ENCODE results near the gene TRIM40. TPM values are rescaled to one million over a fixed set of nuclear protein-coding genes. Genes with fewer than 3 reads are reported as not detected.

The TRIM40 gene
- total RNA-seq, 5 donors from 2014 or later (not counting 1 experiment from before 2014, with no cell fraction given), result not detected

DNA sequence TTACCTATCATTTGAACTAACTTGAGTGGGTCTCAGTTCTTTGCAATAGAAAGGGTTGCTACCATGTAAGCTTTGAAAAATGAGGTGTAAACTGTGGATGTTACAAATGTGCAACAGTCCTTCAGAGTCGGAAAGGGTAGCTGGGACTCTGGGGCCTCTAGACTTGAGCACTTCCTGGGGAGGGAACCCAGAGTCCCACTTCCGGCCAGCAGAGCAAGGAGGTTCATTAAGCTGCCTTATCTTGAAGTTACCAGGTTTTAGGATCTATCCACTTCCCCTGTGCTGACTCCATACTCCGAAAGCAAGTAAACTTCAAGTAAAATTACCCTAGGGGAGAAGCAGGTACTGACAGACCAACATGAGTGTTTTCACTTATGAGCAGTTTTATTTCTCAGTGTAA, 15.6 kb downstream of the TRIM40 start:
- 38% methylated on average over 1 of the region's 3 CpGs for WGBS (ENCODE audit: insufficient coverage)
- peaks cover 0 to 4% (median 4%) of the 10 kb centered on the region in 3 donors for H3K4me1 Mint-ChIP-seq
- no peak overlapping the region for H3K4me3 Mint-ChIP-seq
- CTCF ChIA-PET, result interaction anchor here in 1 of 2 donors (0.8 kb wide), 1 partner anchor 20 kb away, joined by 3 read pairs; no protein-coding TSS in a partner anchor
- Histone ChIP-seq H3K27ac (ENCODE audit: low read length) (no peak overlapping the region), H3K4me1 (ENCODE audit: control insufficient read depth in 1 of 2, extremely low read depth in 1 of 2, insufficient read depth in 2 of 2, low read length in 2 of 2) (no peaks in the 10 kb centered on the region), H3K36me3 (ENCODE audit: control insufficient read depth in 2 of 2, extremely low read depth in 1 of 2, insufficient read depth in 1 of 2, low read length in 1 of 2) (no peaks in the 10 kb centered on the region), H3K4me3 (ENCODE audit: control insufficient read depth in 1 of 2, extremely low read depth in 1 of 2, low read length in 1 of 2) (no peak overlapping the region), H3K27me3 (replicated peaks in 1 of 2; ENCODE audit: control insufficient read depth in 2 of 2, extremely low read depth in 1 of 2, insufficient read depth in 2 of 2, low read length in 1 of 2) (peaks cover 0 to 32% of the 10 kb centered on the region in 2 experiments), H3K9me3 (no peaks in the 10 kb centered on the region)
- no peak overlapping the region for H3K27ac Mint-ChIP-seq
- H3K36me3 Mint-ChIP-seq, result no peaks in the 10 kb centered on the region
- H3K9me3 Mint-ChIP-seq, result no peaks in the 10 kb centered on the region
- POLR2A ChIA-PET, result no interaction called here
- ATAC-seq (replicated peaks in 1 of 4) (no peak), DNase-seq (no peak)
- H3K27me3 Mint-ChIP-seq, result peaks cover 33 to 39% of the 10 kb centered on the region in 2 donors

- no peak overlapping the region for H3K27ac ChIP-seq (ENCODE audit: low read length)
- Mint-ChIP-seq H3K4me3 (no peak overlapping the region), H3K27ac (no peak overlapping the region), H3K4me1 (peaks cover 0 to 4% (median 4%) of the 10 kb centered on the region in 3 donors), H3K27me3 (peaks cover 29 to 39% of the 10 kb centered on the region in 2 donors), H3K36me3 (no peaks in the 10 kb centered on the region), H3K9me3 (no peaks in the 10 kb centered on the region)
- POLR2A ChIA-PET, result no interaction called here
- no peak for DNase-seq
- CTCF ChIA-PET, result interaction anchor here in 1 of 2 donors (0.8 kb wide), 1 partner anchor 21 kb away, joined by 3 read pairs; no protein-coding TSS in a partner anchor
- H3K4me3 ChIP-seq (ENCODE audit: control insufficient read depth in 1 of 2, extremely low read depth in 1 of 2, low read length in 1 of 2), result no peak overlapping the region
- 83% methylated on average over 1 of the region's 4 CpGs for WGBS (ENCODE audit: insufficient coverage)
- H3K36me3 ChIP-seq (ENCODE audit: control insufficient read depth in 2 of 2, extremely low read depth in 1 of 2, insufficient read depth in 1 of 2, low read length in 1 of 2), result no peaks in the 10 kb centered on the region
- no peak for ATAC-seq (replicated peaks in 1 of 4)
- no peaks in the 10 kb centered on the region for H3K4me1 ChIP-seq (ENCODE audit: control insufficient read depth in 1 of 2, extremely low read depth in 1 of 2, insufficient read depth in 2 of 2, low read length in 2 of 2)
- H3K9me3 ChIP-seq, result no peaks in the 10 kb centered on the region
- H3K27me3 ChIP-seq (replicated peaks in 1 of 2; ENCODE audit: control insufficient read depth in 2 of 2, extremely low read depth in 1 of 2, insufficient read depth in 2 of 2, low read length in 1 of 2), result peaks cover 0 to 27% of the 10 kb centered on the region in 2 experiments
Measured at GRCh38 chr6:30152016-30152673, 16.2 kb downstream of the TRIM40 start.

- Histone ChIP-seq H3K4me3 (ENCODE audit: control insufficient read depth in 1 of 2, extremely low read depth in 1 of 2, low read length in 1 of 2) (no peak overlapping the region), H3K4me1 (ENCODE audit: control insufficient read depth in 1 of 2, extremely low read depth in 1 of 2, insufficient read depth in 2 of 2, low read length in 2 of 2) (no peaks in the 10 kb centered on the region), H3K9me3 (no peaks in the 10 kb centered on the region), H3K27ac (ENCODE audit: low read length) (no peak overlapping the region), H3K27me3 (replicated peaks in 1 of 2; ENCODE audit: control insufficient read depth in 2 of 2, extremely low read depth in 1 of 2, insufficient read depth in 2 of 2, low read length in 1 of 2) (peaks cover 0 to 21% of the 10 kb centered on the region in 2 experiments), H3K36me3 (ENCODE audit: control insufficient read depth in 2 of 2, extremely low read depth in 1 of 2, insufficient read depth in 1 of 2, low read length in 1 of 2) (no peaks in the 10 kb centered on the region)
- 100% methylated on average over 2 of the region's 3 CpGs for WGBS (ENCODE audit: insufficient coverage)
- Mint-ChIP-seq H3K27ac (no peak overlapping the region), H3K9me3 (no peaks in the 10 kb centered on the region), H3K36me3 (no peaks in the 10 kb centered on the region), H3K4me1 (peaks cover 0 to 4% (median 4%) of the 10 kb centered on the region in 3 donors), H3K4me3 (no peak overlapping the region), H3K27me3 (peaks cover 24 to 32% of the 10 kb centered on the region in 2 donors)
- ATAC-seq (replicated peaks in 1 of 4), result no peak
- no peak for DNase-seq
- CTCF ChIA-PET, result no interaction called here
- POLR2A ChIA-PET, result no interaction called here
Measured at GRCh38 chr6:30152910-30153610, 17.1 kb downstream of the TRIM40 start.

DNA sequence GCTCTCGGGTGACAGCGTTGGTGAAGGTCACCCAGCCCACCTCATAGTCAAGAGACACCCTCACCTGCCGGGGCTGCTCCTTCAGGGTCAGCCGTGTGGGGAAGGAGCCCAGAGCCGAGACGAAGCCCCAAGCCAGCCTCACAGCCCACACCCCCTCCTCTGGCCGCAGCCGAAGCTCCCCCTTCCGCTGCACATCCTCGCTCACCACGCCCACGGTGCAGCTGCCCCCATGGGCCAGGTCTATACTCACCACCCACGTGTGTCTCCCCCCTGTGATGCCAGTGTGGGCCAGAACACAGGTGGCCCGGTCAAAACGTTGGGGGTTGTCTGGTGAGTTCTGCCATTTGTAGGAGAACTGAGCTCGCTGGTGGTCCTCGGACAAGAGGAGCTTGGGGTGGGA, 18.1 kb downstream of the TRIM40 start:
- H3K27ac Mint-ChIP-seq, result no peak overlapping the region
- no peaks in the 10 kb centered on the region for H3K36me3 ChIP-seq (ENCODE audit: control insufficient read depth in 2 of 2, extremely low read depth in 1 of 2, insufficient read depth in 1 of 2, low read length in 1 of 2)
- no peak for ATAC-seq (replicated peaks in 1 of 4)
- peaks cover 0 to 4% (median 4%) of the 10 kb centered on the region in 3 donors for H3K4me1 Mint-ChIP-seq
- DNase-seq, result no peak
- H3K27ac ChIP-seq (ENCODE audit: low read length), result no peak overlapping the region
- H3K36me3 Mint-ChIP-seq, result no peaks in the 10 kb centered on the region
- peaks cover 30 to 36% of the 10 kb centered on the region in 2 donors for H3K27me3 Mint-ChIP-seq
- WGBS (ENCODE audit: insufficient coverage), result 79% methylated on average over 9 of the region's 17 CpGs
- CTCF ChIA-PET, result no interaction called here
- H3K9me3 ChIP-seq, result no peaks in the 10 kb centered on the region
- H3K4me1 ChIP-seq (ENCODE audit: control insufficient read depth in 1 of 2, extremely low read depth in 1 of 2, insufficient read depth in 2 of 2, low read length in 2 of 2), result no peaks in the 10 kb centered on the region
- no peaks in the 10 kb centered on the region for H3K9me3 Mint-ChIP-seq
- POLR2A ChIA-PET, result no interaction called here
- H3K27me3 ChIP-seq (replicated peaks in 1 of 2; ENCODE audit: control insufficient read depth in 2 of 2, extremely low read depth in 1 of 2, insufficient read depth in 2 of 2, low read length in 1 of 2), result peaks cover 0 to 26% of the 10 kb centered on the region in 2 experiments
- H3K4me3 Mint-ChIP-seq, result no peak overlapping the region
- H3K4me3 ChIP-seq (ENCODE audit: control insufficient read depth in 1 of 2, extremely low read depth in 1 of 2, low read length in 1 of 2), result no peak overlapping the region

GRCh38 chr6:30154709-30155519, 19.0 kb downstream of the TRIM40 start:
- Mint-ChIP-seq H3K36me3 (no peaks in the 10 kb centered on the region), H3K27ac (no peak overlapping the region), H3K4me1 (peaks cover 0 to 4% (median 4%) of the 10 kb centered on the region in 3 donors), H3K9me3 (no peaks in the 10 kb centered on the region), H3K4me3 (no peak overlapping the region), H3K27me3 (peaks cover 36 to 38% of the 10 kb centered on the region in 2 donors)
- no peak for ATAC-seq (replicated peaks in 1 of 4)
- H3K4me3 ChIP-seq (ENCODE audit: control insufficient read depth in 1 of 2, extremely low read depth in 1 of 2, low read length in 1 of 2), result no peak overlapping the region
- POLR2A ChIA-PET, result no interaction called here
- H3K4me1 ChIP-seq (ENCODE audit: control insufficient read depth in 1 of 2, extremely low read depth in 1 of 2, insufficient read depth in 2 of 2, low read length in 2 of 2), result no peaks in the 10 kb centered on the region
- H3K9me3 ChIP-seq, result no peaks in the 10 kb centered on the region
- WGBS (ENCODE audit: insufficient coverage), result 87% methylated on average over 5 of the region's 12 CpGs
- no peaks in the 10 kb centered on the region for H3K36me3 ChIP-seq (ENCODE audit: control insufficient read depth in 2 of 2, extremely low read depth in 1 of 2, insufficient read depth in 1 of 2, low read length in 1 of 2)
- no peak overlapping the region for H3K27ac ChIP-seq (ENCODE audit: low read length)
- DNase-seq, result no peak
- CTCF ChIA-PET, result no interaction called here
- peaks cover 0 to 28% of the 10 kb centered on the region in 2 experiments for H3K27me3 ChIP-seq (replicated peaks in 1 of 2; ENCODE audit: control insufficient read depth in 2 of 2, extremely low read depth in 1 of 2, insufficient read depth in 2 of 2, low read length in 1 of 2)

GRCh38 chr6:30155520-30156261, 19.8 kb downstream of the TRIM40 start:
- no peak overlapping the region for H3K27ac Mint-ChIP-seq
- DNase-seq, result no peak
- H3K9me3 Mint-ChIP-seq, result no peaks in the 10 kb centered on the region
- H3K4me3 Mint-ChIP-seq, result no peak overlapping the region
- no CpG with 5 or more reads among the region's 2 CpGs for WGBS (ENCODE audit: insufficient coverage)
- Histone ChIP-seq H3K4me3 (ENCODE audit: control insufficient read depth in 1 of 2, extremely low read depth in 1 of 2, low read length in 1 of 2) (no peak overlapping the region), H3K27ac (ENCODE audit: low read length) (no peak overlapping the region), H3K36me3 (ENCODE audit: control insufficient read depth in 2 of 2, extremely low read depth in 1 of 2, insufficient read depth in 1 of 2, low read length in 1 of 2) (no peaks in the 10 kb centered on the region), H3K27me3 (replicated peaks in 1 of 2; ENCODE audit: control insufficient read depth in 2 of 2, extremely low read depth in 1 of 2, insufficient read depth in 2 of 2, low read length in 1 of 2) (peaks cover 0 to 31% of the 10 kb centered on the region in 2 experiments), H3K9me3 (no peaks in the 10 kb centered on the region), H3K4me1 (ENCODE audit: control insufficient read depth in 1 of 2, extremely low read depth in 1 of 2, insufficient read depth in 2 of 2, low read length in 2 of 2) (no peaks in the 10 kb centered on the region)
- ChIA-PET POLR2A (no interaction called here), CTCF (no interaction called here)
- no peak for ATAC-seq (replicated peaks in 1 of 4)
- H3K36me3 Mint-ChIP-seq, result no peaks in the 10 kb centered on the region
- peaks cover 32 to 37% of the 10 kb centered on the region in 2 donors for H3K27me3 Mint-ChIP-seq
- H3K4me1 Mint-ChIP-seq, result peaks cover 0 to 4% (median 4%) of the 10 kb centered on the region in 3 donors

Measured in T-cell (primary cell).